ENCODE measurements around the gene MAD1L1. TPM values are rescaled to one million over a fixed set of nuclear protein-coding genes. Genes with fewer than 3 reads are reported as not detected.

MAD1L1 gene
- total and polyA plus RNA-seq, 3 experiments from 2014 or later, result 43.6 to 185 (median 47.3) TPM

DNA sequence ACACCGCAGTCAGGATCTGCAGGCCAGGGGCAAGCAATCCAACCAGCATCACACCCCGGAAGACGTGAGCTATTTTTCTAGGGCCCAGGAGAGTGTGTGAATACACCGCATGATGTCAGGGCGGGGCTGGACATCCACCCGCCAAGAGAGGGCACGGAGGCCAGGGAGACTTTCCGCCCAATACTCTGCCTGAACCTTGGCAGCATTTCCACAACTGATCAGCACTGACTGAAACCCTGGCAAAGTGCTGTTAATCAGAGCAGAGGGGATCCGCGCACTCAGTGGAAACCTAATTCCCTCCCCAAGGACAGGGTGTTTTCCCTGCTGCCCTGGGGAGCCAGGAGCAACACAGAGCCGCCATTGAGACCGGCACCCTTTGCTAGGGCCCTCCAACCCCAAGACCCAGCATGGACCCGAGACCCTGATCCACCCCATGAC is 8.2 kb downstream of the MAD1L1 start:
- peaks cover 11% of the 10 kb centered on the region for H3K36me3 ChIP-seq (ENCODE audit: insufficient read depth, low read length)
- POLR2A ChIA-PET, result no interaction called here
- H3K9me3 ChIP-seq (ENCODE audit: low read length), result no peaks in the 10 kb centered on the region
- no peaks in the 10 kb centered on the region for H3K4me1 ChIP-seq (ENCODE audit: insufficient read depth, low read length)
- no peaks in the 10 kb centered on the region for H3K27me3 Mint-ChIP-seq
- DNase-seq, result no peak
- peaks cover 0 to 78% (median 14%) of the 10 kb centered on the region in 3 donors for H3K36me3 Mint-ChIP-seq
- CTCF ChIA-PET, result no interaction called here
- H3K4me3 Mint-ChIP-seq, result no peak overlapping the region
- no peaks in the 10 kb centered on the region for H3K27me3 ChIP-seq (ENCODE audit: insufficient read depth, low read length, poor library complexity, severe bottlenecking)
- H3K9me3 Mint-ChIP-seq, result no peaks in the 10 kb centered on the region
- H3K27ac Mint-ChIP-seq, result peak overlapping the region in 2 of 8 donors; percentile 23 to 86
- H3K4me1 Mint-ChIP-seq, result peaks cover 2 to 15% (median 13%) of the 10 kb centered on the region in 3 donors
- no peak overlapping the region for H3K4me3 ChIP-seq (ENCODE audit: low read length)
- no peak overlapping the region for H3K27ac ChIP-seq (ENCODE audit: low read depth, low read length)

DNA sequence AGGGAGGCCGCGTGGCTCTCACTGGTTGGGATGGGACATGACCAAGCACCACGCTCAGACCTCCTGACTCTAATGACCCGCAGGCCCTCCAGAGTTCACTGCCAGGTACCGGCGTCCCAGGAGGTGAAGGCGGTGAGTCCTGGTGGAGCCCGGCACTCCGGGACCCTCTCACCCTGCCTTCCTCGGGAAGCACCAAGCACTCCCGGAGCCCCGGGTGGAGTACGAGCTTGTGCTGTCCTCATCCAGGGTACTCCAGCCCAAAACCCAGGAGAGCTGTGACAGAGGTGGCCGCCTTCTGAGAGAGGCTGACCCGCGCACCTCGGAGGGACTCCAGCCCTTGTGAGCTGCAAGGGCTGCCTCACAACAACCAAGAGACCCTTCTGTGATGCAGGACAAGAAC is 9.4 kb downstream of the MAD1L1 start:
- no peak overlapping the region for H3K4me3 ChIP-seq (ENCODE audit: low read length)
- peaks cover 9% of the 10 kb centered on the region for H3K36me3 ChIP-seq (ENCODE audit: insufficient read depth, low read length)
- H3K27ac ChIP-seq (ENCODE audit: low read depth, low read length), result no peak overlapping the region
- no peak for DNase-seq
- Mint-ChIP-seq H3K27me3 (no peaks in the 10 kb centered on the region), H3K4me3 (no peak overlapping the region), H3K4me1 (peaks cover 0 to 13% (median 11%) of the 10 kb centered on the region in 3 donors), H3K36me3 (peaks cover 0 to 84% (median 11%) of the 10 kb centered on the region in 3 donors), H3K9me3 (no peaks in the 10 kb centered on the region), H3K27ac (no peak overlapping the region)
- no peaks in the 10 kb centered on the region for H3K4me1 ChIP-seq (ENCODE audit: insufficient read depth, low read length)
- ChIA-PET CTCF (interaction anchor here (1.4 kb wide), 1 partner anchor 9 kb away, joined by 3 read pairs; the partner anchor contains the start of gene MAD1L1), POLR2A (no interaction called here)
- no peaks in the 10 kb centered on the region for H3K9me3 ChIP-seq (ENCODE audit: low read length)
- no peaks in the 10 kb centered on the region for H3K27me3 ChIP-seq (ENCODE audit: insufficient read depth, low read length, poor library complexity, severe bottlenecking)

DNA sequence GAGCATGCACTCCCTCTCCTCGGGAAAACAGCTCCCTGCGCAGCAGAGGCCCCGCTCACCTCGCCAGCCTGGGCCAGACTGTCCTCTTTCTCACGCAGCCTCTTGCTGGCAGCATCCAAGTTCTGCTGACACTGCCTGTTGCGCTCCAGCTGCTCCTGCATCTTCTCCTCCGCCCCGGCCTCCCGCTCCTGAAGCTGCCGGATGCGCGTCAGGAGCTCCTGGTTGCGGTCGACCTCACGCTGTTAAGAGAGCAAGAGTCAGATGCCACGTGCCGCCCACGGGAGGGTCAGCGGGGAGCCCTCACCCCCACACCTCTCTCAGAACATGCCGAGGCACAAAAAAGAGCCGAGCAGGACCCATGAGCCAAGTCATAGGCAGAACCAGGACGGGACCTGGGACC is 10.2 kb downstream of the MAD1L1 start:
- H3K36me3 Mint-ChIP-seq, result peaks cover 0 to 87% (median 11%) of the 10 kb centered on the region in 3 donors
- H3K27ac ChIP-seq (ENCODE audit: low read depth, low read length), result no peak overlapping the region
- POLR2A ChIA-PET, result no interaction called here
- no peak overlapping the region for H3K4me3 ChIP-seq (ENCODE audit: low read length)
- no peaks in the 10 kb centered on the region for H3K9me3 Mint-ChIP-seq
- no peak overlapping the region for H3K27ac Mint-ChIP-seq
- no peaks in the 10 kb centered on the region for H3K27me3 Mint-ChIP-seq
- peaks cover 10% of the 10 kb centered on the region for H3K36me3 ChIP-seq (ENCODE audit: insufficient read depth, low read length)
- no peak overlapping the region for H3K4me3 Mint-ChIP-seq
- H3K9me3 ChIP-seq (ENCODE audit: low read length), result no peaks in the 10 kb centered on the region
- no peaks in the 10 kb centered on the region for H3K27me3 ChIP-seq (ENCODE audit: insufficient read depth, low read length, poor library complexity, severe bottlenecking)
- CTCF ChIA-PET, result no interaction called here
- peaks cover 0 to 9% (median 7%) of the 10 kb centered on the region in 3 donors for H3K4me1 Mint-ChIP-seq
- DNase-seq, result no peak
- H3K4me1 ChIP-seq (ENCODE audit: insufficient read depth, low read length), result no peaks in the 10 kb centered on the region

DNA sequence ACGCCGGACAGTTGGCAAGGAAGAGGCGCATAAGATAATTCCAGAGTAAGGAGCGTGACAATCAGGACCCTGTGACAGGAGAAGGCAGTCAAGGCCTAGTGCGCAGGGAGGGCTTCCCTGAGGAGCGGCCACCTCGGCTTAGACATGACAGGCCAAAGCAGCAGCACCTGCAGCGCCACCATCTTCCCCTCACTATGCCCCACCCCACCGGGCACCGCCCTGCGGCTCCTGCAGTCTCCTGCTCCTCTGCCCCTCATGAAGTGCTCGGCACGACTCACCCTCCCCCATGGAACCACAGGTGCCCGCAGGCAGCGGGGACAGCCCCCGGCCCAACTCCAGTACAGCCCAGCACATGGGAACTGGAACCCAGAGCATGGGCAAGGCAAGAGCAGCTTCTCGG is 11.8 kb downstream of the MAD1L1 start:
- DNase-seq, result no peak
- CTCF ChIA-PET, result no interaction called here
- POLR2A ChIA-PET, result no interaction called here
- Mint-ChIP-seq H3K4me1 (peaks cover 0 to 8% (median 7%) of the 10 kb centered on the region in 3 donors), H3K9me3 (no peaks in the 10 kb centered on the region), H3K36me3 (peaks cover 0 to 87% (median 14%) of the 10 kb centered on the region in 3 donors), H3K4me3 (no peak overlapping the region), H3K27ac (no peak overlapping the region), H3K27me3 (no peaks in the 10 kb centered on the region)
- Histone ChIP-seq H3K27me3 (ENCODE audit: insufficient read depth, low read length, poor library complexity, severe bottlenecking) (no peaks in the 10 kb centered on the region), H3K27ac (ENCODE audit: low read depth, low read length) (no peak overlapping the region), H3K9me3 (ENCODE audit: low read length) (no peaks in the 10 kb centered on the region), H3K36me3 (ENCODE audit: insufficient read depth, low read length) (peaks cover 12% of the 10 kb centered on the region), H3K4me3 (ENCODE audit: low read length) (no peak overlapping the region), H3K4me1 (ENCODE audit: insufficient read depth, low read length) (no peaks in the 10 kb centered on the region)

DNA sequence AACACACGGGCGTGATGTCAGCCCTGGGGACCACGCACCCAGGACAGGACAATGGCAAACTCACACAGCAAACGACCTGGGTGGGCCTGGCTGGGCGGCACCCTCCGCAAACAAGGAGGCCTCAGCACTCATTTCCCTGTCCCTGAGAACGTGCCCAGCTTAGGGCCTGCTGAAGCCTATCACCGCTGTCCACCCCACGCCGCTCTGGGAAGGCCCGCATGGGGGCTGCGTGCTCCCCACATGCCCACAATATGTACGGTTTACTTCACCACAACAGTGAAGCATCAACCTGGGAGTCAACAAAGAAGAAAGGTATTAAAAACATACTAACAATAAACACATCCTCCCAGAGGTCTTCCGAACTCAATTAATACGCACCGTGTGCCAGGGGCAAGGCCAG is 12.2 kb downstream of the MAD1L1 start:
- Histone ChIP-seq H3K4me1 (ENCODE audit: insufficient read depth, low read length) (no peaks in the 10 kb centered on the region), H3K27ac (ENCODE audit: low read depth, low read length) (no peak overlapping the region), H3K9me3 (ENCODE audit: low read length) (no peaks in the 10 kb centered on the region), H3K27me3 (ENCODE audit: insufficient read depth, low read length, poor library complexity, severe bottlenecking) (no peaks in the 10 kb centered on the region), H3K36me3 (ENCODE audit: insufficient read depth, low read length) (peaks cover 12% of the 10 kb centered on the region), H3K4me3 (ENCODE audit: low read length) (no peak overlapping the region)
- DNase-seq, result no peak
- ChIA-PET POLR2A (no interaction called here), CTCF (no interaction called here)
- Mint-ChIP-seq H3K4me1 (peaks cover 2 to 5% (median 4%) of the 10 kb centered on the region in 3 donors), H3K9me3 (no peaks in the 10 kb centered on the region), H3K36me3 (peaks cover 2 to 87% (median 12%) of the 10 kb centered on the region in 3 donors), H3K27ac (no peak overlapping the region), H3K27me3 (no peaks in the 10 kb centered on the region), H3K4me3 (no peak overlapping the region)

DNA sequence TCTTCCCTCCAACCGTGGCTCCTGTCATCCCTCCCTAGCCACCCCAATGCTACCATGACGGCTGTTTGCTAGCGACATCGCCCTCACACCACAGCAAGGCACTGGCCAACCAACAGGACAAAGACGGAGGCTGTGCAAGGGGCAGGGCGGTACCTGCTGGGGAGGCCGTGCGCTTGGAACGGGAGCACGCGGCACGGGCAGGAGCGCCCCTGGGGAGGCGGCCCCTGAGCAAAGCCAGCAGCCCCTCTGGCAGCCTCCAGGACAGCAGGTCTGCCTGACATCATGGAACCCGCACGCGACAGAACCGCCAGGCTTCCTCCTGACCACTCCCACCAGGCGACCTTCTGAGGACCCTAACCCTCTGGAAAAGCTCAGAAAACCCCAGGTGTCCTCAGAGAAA is 12.7 kb downstream of the MAD1L1 start:
- Mint-ChIP-seq H3K4me3 (no peak overlapping the region), H3K27ac (no peak overlapping the region), H3K9me3 (no peaks in the 10 kb centered on the region), H3K36me3 (peaks cover 3 to 89% (median 12%) of the 10 kb centered on the region in 3 donors), H3K27me3 (no peaks in the 10 kb centered on the region), H3K4me1 (peaks cover 3 to 7% (median 4%) of the 10 kb centered on the region in 3 donors)
- H3K4me3 ChIP-seq (ENCODE audit: low read length), result no peak overlapping the region
- H3K27ac ChIP-seq (ENCODE audit: low read depth, low read length), result no peak overlapping the region
- no peaks in the 10 kb centered on the region for H3K27me3 ChIP-seq (ENCODE audit: insufficient read depth, low read length, poor library complexity, severe bottlenecking)
- H3K4me1 ChIP-seq (ENCODE audit: insufficient read depth, low read length), result no peaks in the 10 kb centered on the region
- no peaks in the 10 kb centered on the region for H3K9me3 ChIP-seq (ENCODE audit: low read length)
- CTCF ChIA-PET, result no interaction called here
- POLR2A ChIA-PET, result no interaction called here
- peaks cover 11% of the 10 kb centered on the region for H3K36me3 ChIP-seq (ENCODE audit: insufficient read depth, low read length)
- no peak for DNase-seq

DNA sequence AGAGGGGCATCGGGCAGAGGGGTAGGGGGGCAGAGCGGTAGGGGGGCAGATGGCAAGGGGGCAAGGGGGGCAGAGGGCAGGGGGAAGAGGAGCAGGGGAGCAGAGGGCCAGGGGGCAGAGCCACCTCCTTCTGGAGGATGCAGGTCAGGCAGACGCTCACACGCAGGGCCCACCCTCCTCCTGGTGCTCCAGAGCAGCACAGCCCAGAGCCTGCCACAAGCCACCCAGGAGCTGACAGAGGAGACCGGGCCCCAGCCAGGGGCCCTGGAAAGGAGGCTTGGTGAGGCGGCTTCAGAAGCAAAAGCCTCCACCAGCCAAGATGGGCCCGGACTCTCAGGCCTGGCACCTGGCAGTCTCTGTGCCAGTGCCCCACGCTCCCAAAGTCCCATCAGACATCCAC is 13.1 kb downstream of the MAD1L1 start:
- peaks cover 4 to 8% (median 6%) of the 10 kb centered on the region in 3 donors for H3K4me1 Mint-ChIP-seq
- no peaks in the 10 kb centered on the region for H3K27me3 Mint-ChIP-seq
- H3K36me3 ChIP-seq (ENCODE audit: insufficient read depth, low read length), result peaks cover 7% of the 10 kb centered on the region

DNA sequence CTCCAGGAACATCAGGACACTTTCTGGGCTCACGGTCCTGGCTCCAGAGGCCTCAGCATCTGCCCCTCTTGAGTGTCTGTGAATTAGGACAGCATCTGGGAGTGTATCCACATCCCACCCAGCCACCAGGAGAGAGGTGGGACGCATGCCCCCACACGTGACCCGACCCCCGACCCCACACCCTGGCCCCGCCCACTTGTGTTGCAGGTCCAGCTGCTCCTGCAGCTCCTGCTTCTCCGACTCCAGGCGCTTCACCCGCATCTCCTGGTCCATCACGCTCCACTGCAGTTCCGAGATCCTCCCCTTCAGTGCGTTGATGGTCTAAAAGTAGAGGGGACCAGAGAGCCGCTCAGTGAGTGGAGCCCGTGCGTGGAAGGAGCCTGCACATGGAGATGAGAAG is 13.6 kb downstream of the MAD1L1 start:
- Histone ChIP-seq H3K27me3 (ENCODE audit: insufficient read depth, low read length, poor library complexity, severe bottlenecking) (no peaks in the 10 kb centered on the region), H3K9me3 (ENCODE audit: low read length) (no peaks in the 10 kb centered on the region), H3K4me3 (ENCODE audit: low read length) (no peak overlapping the region), H3K36me3 (ENCODE audit: insufficient read depth, low read length) (peaks cover 3% of the 10 kb centered on the region), H3K4me1 (ENCODE audit: insufficient read depth, low read length) (no peaks in the 10 kb centered on the region), H3K27ac (ENCODE audit: low read depth, low read length) (no peak overlapping the region)
- Mint-ChIP-seq H3K36me3 (peaks cover 3 to 88% (median 9%) of the 10 kb centered on the region in 3 donors), H3K4me3 (no peak overlapping the region), H3K9me3 (no peaks in the 10 kb centered on the region), H3K27ac (no peak overlapping the region), H3K4me1 (peaks cover 4 to 6% (median 4%) of the 10 kb centered on the region in 3 donors), H3K27me3 (no peaks in the 10 kb centered on the region)
- POLR2A ChIA-PET, result no interaction called here
- CTCF ChIA-PET, result no interaction called here
- no peak for DNase-seq

More for the DNA sequence above, 13.1 kb downstream of the MAD1L1 start:
- H3K4me1 ChIP-seq (ENCODE audit: insufficient read depth, low read length), result no peaks in the 10 kb centered on the region
- CTCF ChIA-PET, result no interaction called here
- H3K27ac ChIP-seq (ENCODE audit: low read depth, low read length), result no peak overlapping the region
- no peaks in the 10 kb centered on the region for H3K9me3 ChIP-seq (ENCODE audit: low read length)
- H3K4me3 ChIP-seq (ENCODE audit: low read length), result no peak overlapping the region
- H3K27me3 ChIP-seq (ENCODE audit: insufficient read depth, low read length, poor library complexity, severe bottlenecking), result no peaks in the 10 kb centered on the region
- peaks cover 3 to 89% (median 12%) of the 10 kb centered on the region in 3 donors for H3K36me3 Mint-ChIP-seq
- H3K4me3 Mint-ChIP-seq, result no peak overlapping the region
- POLR2A ChIA-PET, result no interaction called here
- no peaks in the 10 kb centered on the region for H3K9me3 Mint-ChIP-seq
- no peak for DNase-seq
- no peak overlapping the region for H3K27ac Mint-ChIP-seq

DNA sequence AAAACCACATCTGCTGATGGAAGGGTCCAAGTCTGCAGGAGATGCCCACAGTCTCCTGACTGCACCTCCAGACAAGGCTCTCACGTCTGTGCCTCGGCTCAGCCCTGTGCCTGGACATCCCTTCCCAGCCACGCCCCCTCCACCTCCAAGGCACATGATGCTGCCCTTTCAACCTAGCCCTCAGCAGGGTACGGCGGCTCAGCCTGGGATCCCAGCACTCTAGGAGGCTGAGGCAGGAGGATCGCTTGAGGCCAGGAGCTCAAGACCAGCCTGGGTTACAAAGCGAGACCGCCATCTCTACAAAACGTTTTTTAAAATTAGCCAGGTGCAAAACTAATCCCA is 14.3 kb downstream of the MAD1L1 start:
- H3K4me1 ChIP-seq (ENCODE audit: insufficient read depth, low read length), result no peaks in the 10 kb centered on the region
- Mint-ChIP-seq H3K4me1 (peaks cover 4 to 8% (median 6%) of the 10 kb centered on the region in 3 donors), H3K9me3 (no peaks in the 10 kb centered on the region), H3K4me3 (no peak overlapping the region), H3K27me3 (no peaks in the 10 kb centered on the region), H3K27ac (peak overlapping the region in 1 of 8 donors; percentile 89), H3K36me3 (peaks cover 3 to 88% (median 13%) of the 10 kb centered on the region in 3 donors)
- POLR2A ChIA-PET, result no interaction called here
- no peaks in the 10 kb centered on the region for H3K27me3 ChIP-seq (ENCODE audit: insufficient read depth, low read length, poor library complexity, severe bottlenecking)
- CTCF ChIA-PET, result no interaction called here
- H3K9me3 ChIP-seq (ENCODE audit: low read length), result no peaks in the 10 kb centered on the region
- H3K27ac ChIP-seq (ENCODE audit: low read depth, low read length), result no peak overlapping the region
- no peak for DNase-seq
- no peak overlapping the region for H3K4me3 ChIP-seq (ENCODE audit: low read length)
- H3K36me3 ChIP-seq (ENCODE audit: insufficient read depth, low read length), result peaks cover 3% of the 10 kb centered on the region
